Purkinje cell (primary cell): ENCODE results near the gene SDCCAG8. TPM values are rescaled to one million over a fixed set of nuclear protein-coding genes. Genes with fewer than 3 reads are reported as not detected.

Source experiments
- polyA plus RNA-seq: library from polyadenylated mRNA; unstranded; fragments of >200 nt; fragmentation: Nextera tagmentation; gene quantifications from 2 replicates; pipeline ENCODE4 v1.2.1, GENCODE V29; 2014

SDCCAG8 gene
- 72.2 and 135 TPM in 2 replicates for polyA plus RNA-seq

DNA sequence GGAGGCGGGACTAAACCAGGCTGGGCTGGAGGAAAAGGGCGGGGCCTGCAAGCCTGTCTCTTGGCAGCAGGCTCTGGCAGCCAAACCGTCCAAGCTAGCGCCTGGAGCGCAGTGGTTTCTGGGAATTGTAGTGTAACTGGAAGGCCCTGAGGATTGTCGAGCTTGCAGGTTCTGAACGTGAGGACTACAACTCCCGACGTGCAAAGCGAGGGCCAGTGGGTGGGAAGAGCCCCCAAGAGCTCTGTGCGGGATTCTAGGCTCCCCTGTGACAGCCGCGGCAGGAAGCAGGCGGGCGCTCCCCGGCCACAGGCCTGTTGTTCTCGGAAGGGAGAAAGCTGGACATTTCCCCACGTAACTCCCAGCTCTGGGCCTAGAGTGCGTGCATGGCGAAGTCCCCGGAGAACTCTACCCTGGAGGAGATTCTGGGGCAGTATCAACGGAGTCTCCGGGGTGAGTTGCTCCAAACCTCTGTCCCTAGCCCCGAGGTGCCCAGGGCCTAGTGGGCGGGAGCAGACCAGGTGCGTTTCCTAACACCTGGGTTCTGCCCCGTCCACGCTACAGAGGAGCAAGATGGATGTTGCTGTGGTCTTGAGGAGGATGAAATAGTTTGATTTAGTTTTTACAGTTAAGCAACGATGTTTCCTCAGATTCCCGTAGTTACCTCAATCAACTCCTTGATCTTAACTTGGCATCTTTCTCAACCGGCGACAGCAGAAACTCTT is at the start of gene SDCCAG8:
SDCCAG8 (plus strand) TSS at position 251 of the 722 bp plus-strand sequence; CDS start at position 384, 133 bp downstream.

DNA sequence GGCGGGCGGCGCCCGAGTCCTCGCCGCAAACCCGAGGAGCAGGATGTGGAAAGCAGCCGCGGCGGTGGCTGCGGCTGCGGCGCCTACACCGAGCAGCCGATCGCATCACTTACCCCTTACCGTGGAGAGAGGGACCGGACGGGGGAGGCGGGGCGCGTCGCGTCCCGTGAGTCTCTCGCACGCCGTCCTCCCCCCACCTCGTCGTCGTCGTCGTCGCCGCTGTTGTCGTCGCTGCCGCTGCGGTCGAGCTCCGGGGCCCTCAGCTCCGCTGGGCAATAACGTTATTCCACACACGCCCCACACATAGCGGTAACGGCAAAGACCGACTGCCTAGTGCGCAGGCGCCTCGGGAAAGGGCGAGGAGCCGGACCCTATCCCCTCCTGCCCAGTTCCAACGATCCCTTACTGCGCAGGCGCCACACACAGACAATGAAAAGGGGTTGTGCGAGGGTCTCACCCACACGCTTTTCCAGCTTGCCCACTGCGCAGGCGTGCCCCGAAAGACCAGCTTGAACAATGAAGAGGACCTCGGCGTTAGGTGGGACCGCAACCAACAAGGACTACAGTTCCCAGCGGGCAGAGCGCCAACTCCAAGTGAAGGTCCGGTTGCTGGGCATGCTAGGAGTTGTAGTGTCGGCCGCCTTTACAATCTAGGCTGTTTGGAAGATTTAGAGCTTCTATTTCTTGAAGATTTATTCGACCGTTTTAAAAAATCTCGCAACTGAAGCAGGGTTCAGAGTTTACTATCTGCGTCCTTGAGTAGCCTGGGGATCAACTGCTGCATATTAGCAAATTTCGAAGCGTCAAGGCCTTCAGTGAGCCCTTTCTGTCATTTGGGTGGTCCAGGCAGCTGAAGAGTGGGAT is 682 bp upstream of the SDCCAG8 start, which contains the start of gene CEP170:
CEP170 (minus strand) TSS at position 355 of the 864 bp plus-strand sequence. CDS start 30,001 bp downstream, outside the sequence.

Other genes with a start within 250 kb of the SDCCAG8 start
- 64.9 and 78.0 TPM in 2 replicates for gene CEP170, start 760 bp upstream of the SDCCAG8 start, polyA plus RNA-seq